Hematopoietic multipotent progenitor cell (in vitro differentiated cells): ENCODE data around the gene DSPP. TPM values are rescaled to one million over a fixed set of nuclear protein-coding genes. Genes with fewer than 3 reads are reported as not detected.
"Not testable (repeated sequence)": the region's sequence is repeated elsewhere in the genome, so short reads cannot be mapped to it uniquely, and the experiment has no call there.

Source experiments
- DNase-seq, 3 donors: peaks; one replicate each; pipeline ENCODE4 v3.0.0-alpha.2; 2011 to 2015; ENCODE audit warnings: low read depth in 2 of 3, low spot score in 2 of 3
- total RNA-seq: library from RNA; depleted of rRNA; stranded (reverse); fragments of >200 nt; gene quantifications from one replicate; pipeline ENCODE4 v1.2.3, GENCODE V29; 2012

The DSPP gene
- total RNA-seq, result under 0.01 TPM

DNA sequence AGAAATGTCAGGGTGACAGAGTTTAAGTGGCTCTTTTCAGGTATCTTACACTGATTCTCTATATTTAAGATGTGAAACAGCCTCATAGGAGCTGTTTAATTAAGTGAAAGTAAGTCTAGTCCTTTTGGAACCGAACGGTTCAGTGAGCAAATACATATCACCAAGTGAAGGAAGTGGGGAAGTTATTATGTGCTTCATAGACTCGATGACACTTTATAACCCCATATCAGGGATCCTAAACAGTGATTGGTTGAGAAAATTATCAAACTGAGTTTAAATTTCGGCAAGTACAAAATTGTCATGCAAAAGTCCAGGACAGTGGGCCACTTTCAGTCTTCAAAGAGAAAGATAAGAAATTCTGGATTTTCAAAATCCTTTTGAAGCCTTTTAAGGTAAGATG lies at the start of gene DSPP:
TSS of gene DSPP (plus strand) at position 301 of the 400 bp plus-strand sequence. CDS start 2,380 bp downstream, outside the sequence.
- no peak for DNase-seq

DNA sequence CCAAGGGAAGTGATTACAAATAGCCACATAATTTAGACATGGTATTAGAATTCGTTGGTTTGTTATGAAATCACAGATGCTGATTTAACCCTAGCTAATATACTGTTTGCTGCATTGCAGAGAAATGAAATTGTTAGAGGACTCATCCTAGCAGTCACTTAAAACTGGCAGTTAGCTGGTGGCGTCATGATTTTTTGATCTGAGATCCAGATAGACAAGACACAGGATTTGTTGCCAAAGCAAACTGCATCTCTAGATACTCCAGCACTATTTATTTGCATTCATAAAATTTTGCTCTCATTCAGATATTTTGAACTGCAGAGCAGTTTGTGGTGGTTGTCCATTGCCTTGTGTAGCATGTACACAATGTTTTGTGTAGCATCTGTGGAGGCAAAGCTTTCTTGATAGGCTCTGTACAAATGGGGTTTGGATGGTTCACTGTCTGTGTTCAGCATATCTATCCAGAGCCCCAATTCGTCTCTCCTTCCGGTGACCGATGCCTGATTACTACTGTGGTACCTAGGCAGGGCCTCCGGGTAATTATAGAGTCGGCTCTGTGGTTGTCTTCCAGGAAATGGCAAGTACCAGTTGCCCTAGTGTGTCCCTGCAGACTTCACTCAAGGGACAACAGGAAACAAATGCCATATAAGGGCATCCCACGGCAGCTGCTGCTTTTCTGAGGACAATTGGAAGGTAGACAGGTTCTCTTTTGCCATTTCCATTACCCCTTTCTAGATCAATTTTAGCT lies 49.1 kb upstream of the DSPP start:
- peak in 2 of 3 donors; percentile 32 to 78 for DNase-seq

DNA sequence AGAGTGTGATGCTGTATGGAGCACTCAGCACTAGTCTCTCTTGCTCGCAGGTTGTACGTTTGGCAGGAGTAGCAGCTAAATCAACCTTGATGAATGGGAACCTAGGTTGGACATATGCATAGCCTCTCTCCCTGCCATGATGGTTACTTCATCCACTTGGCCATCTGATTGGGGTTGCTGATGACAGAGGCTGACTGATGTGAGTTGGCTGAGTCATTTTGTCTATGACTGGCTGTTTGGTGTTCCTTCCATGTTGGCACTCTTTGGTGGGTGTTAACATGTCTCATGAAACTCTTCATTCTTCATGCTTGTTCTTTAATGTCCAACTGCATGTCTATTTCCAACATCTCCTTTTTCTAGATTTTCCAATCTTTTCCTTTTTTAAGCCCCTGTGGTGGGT lies 47.5 kb upstream of the DSPP start:
- no peak for DNase-seq

DNA sequence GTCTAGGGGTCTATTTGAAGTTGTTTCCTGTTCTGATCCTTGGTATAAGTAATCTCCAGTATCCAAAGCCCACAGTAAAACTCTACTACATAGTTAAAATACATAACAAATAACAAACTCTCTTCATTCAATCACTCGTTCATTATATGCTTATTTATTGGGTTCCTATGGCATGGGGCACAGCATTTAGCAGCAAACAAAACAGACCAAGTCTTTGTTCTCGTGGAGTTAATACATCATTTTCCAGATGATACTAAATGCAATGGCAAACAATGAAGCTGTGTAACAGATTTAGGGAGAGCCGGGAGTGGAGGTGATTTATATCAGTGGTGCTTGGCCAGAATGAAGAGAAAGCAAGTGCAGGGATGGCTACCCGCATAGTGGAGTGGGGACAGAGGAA lies 42.6 kb upstream of the DSPP start:
- DNase-seq, result no peak

DNA sequence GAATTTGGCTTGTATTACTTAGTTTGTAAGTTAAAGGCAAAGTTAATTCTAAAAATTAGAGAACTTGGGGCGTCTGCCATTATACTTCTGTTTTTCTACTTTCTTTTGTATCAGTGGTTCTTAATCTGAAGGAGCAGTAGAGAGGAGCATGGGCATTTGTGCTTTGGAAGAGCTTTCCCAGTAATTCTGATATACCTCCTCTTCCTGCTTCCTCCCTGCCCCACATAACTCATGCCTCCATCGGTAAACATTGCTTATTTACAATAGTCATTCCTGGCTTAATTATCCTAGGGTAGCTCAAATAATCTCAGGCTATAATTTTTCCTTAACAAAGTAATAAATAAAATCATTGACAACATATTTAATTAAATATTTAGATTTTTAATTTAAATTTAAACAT lies 42.1 kb upstream of the DSPP start:
- DNase-seq, result no peak

DNA sequence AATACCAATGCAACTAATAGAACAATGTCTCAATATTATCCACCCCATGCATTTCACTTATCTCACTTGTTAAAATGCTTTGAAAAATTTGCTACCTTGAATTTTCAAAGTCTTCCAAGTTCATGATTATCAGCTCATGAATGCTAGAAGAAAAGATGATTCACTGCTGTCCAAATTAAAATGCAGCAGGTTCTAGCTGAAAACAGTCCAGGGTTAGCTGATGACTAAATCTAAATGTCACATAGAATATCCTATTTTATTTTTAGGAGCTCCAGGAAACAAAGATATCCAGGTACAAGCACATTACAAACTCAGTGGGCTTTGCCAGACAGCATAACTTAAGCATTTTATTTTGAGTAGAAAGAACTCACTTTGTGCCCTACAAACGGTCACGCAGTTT lies 41.1 kb upstream of the DSPP start:
- no peak for DNase-seq

DNA sequence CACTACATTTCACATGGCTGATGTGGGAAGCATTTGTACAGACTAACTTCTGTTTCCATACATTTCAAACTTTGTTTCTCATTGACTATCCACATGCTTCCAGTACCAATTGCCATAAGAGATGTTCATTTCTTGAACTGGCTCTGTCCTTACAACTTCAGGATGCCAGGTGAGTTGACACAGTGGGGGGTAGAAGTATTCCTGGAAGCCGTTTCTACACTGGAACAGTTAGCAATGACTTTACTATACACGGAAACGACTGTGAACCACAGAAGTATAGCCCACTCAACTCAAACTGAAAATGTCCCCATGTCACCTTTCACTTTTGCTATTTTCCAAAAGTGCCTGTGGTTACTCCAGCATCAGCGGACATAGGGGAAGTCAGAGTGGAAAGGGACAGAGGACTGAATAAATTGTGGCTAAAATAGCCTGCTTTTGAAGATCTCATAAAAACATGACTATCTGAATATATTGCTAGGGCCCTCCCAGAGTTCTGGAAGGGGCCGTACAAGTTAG lies 38.0 kb upstream of the DSPP start:
- DNase-seq, result peak in 2 of 3 donors; percentile 14 to 37

DNA sequence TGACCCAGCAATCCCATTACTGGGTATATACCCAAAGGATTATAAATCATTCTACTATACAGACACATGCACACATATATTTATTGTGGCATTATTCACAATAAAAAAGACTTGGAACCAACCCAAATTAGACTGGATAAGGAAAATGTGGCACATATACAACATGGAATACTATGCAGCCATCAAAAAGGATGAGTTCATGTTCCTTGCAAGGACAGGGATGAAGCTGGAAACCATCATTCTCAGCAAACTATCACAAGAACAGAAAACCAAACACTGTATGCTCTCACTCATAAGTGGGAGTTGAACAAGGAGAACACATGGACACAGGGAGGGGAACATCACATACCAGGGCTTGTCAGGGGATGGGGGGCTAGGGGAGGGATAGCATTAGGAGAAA lies 34.0 kb upstream of the DSPP start:
- DNase-seq, result not testable (repeated sequence)

DNA sequence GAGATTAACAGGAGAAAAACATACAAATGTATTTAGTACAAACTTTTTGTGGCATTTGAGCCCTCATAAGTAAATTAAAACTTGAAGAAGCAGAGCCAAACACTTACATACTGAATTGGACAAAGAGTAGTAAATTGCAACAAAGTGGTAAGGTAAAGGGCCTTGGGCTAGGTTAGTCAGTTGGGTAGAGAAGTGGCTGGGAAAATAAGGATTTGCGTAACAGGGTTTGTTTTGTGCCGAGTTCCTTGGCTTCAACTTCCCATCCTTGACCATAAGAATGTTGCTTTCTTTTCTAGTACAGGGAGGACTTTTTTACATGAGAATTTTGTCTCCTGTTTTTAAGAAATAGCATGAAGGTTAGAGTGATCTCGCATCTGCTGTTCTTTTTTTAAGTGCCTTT lies 33.3 kb upstream of the DSPP start:
- DNase-seq, result no peak

DNA sequence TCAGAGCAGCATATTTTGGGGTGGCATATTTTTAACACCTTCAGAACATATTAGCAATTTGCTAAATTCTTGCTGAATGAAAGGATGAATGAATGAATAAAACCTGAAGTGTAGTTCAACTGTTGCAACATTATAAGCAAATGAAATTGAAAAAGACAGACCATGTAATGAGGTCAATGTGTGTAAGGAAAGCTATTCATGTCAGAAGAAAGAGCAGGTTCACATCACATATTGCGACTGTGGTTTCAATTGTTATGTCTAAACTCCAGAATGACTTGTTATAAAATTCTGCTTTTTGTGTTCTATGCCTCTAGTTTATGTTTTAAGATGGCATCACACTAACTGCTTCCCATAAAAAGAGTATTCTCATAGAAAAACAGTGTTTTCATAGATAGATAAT lies 32.9 kb upstream of the DSPP start:
- no peak for DNase-seq

DNA sequence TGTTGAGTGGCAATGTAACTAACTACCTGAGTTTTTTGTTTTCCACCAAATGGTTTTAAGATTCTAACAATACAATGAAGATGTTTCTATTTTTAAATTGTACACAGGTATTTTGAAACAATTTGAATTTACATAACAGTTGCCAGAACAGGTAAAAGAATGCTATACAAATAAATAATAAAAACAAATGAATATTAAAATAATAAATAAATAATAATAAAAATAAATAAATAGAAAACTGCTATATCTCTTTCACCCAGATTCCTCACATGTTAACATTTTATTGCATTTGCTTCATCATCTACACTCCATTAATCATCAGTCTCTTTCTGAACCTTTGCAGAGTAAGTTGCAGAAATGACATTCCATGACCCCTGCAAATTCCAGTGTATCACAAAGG lies 32.3 kb upstream of the DSPP start:
- DNase-seq, result no peak

DNA sequence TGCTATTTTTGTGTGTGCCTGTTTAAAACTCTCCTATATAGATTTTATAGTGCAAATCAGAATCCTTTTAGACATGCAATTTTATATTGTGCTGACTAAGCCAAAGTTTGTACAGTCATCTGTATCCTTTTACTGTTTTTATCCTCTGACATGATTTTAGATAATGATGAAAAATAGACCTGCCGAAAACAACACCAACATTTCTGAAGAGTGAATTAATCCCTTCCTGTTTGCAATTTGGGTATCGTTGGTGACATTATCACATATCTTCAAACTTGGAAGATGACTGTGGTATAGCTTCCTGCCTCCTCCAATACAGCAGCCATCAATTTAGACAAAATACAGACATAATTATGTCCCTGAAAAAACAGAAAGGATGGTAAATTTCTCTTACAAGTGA lies 28.9 kb upstream of the DSPP start:
- no peak for DNase-seq

DNA sequence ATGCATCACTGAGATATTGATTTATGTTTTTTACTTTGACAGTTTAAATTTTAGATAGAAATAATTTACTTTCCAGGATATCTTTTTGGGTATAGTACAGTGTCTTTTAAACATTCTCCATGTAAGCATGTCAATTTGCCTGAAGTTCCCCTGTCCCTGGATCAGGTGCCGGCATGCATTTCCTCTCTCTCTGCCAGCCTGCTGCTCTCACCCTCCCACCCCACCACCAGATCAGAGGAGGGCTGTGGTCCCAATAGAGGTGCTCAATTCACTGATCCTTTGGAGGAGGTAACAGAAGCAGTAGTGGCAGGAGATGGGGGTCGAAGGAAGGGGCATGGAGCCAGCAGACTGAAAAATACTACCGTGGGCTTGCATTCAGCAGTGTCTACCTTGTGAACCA lies 28.3 kb upstream of the DSPP start:
- no peak for DNase-seq

DNA sequence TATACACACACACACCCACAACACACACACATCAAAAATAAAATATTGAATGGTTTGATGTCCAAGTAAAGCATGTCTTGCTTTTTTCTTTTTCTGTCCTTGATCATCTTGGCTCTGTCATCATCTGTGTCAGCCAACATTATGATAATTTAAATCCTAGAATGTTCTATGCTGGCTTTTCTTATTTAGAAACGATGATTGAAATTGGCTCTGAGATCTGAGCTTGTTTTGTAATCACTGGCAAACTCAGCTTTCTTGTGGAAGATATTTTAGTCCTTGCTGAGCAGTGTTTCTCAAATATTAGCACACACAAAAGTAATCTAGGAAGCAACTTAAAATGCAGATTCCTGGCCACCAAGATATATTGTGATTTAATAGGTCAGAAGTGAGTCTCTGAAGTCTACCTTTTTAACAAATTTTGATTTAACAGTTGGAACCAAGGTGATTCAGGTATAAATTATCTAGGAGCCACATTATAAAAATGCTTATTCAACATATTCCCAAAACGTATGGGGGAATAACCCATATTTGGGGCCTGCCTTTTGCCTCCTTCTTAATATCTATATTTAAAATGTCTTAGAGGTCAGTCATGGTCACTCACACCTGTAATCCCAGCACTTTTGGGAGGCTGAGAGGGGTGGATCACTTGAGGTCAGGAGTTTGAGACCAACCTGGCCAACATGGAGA lies 24.0 kb upstream of the DSPP start:
- DNase-seq, result no peak

DNA sequence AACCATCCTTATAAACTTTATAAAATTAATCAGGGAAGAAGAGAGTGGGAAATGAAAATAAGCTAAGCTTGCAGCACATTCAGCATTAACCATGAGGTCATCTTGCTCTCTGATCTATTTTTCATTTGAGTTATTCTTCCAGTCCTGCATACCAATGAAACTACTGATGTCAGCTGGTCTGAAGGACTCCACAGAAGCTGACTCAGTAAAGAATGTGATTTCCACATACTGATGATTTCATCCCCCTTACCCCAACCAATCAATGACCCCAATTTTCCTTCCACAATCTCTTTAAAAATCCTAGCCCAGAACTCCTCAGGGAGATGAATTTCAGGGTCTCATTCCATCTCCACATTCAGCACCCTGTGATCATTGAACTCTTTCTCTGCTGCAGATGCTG lies 18.8 kb upstream of the DSPP start:
- DNase-seq, result no peak

DNA sequence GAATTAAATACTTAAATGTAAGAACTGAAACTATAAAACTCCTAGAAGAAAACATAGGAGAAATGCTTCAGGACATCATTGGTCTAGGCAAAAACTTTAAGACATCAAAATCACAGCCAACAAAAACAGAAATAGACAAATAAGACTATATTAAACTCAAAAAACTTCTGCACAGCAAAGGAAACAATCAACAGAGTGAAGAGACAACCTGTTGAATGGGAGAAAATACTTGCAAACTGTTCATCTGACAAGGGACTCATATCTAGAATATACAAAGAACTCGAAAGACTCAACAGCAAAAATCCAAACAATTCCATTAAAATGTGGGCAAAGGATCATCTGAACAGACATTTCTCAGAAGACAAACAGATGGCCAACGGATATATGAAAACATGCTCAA lies 16.2 kb upstream of the DSPP start:
- DNase-seq, result no peak

DNA sequence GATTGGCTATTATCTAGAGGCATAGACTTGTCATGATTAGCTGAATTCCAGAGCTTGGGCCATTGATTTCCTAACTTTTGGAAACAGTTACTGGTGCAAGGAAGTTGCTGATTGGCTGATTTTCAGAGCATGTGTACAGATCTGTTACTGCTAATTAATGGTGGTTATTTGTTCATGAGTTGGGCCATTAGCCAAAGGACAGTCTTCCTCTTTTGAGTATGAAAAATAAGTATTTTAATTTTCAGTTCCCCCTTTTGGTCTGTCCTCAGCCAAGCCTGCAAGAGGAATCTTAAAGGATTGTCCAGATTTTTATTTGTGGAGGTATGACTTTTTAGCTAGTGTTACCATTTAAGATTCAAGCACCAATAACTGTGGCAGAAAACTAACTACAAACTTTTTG lies 7.0 kb upstream of the DSPP start:
- DNase-seq, result no peak

DNA sequence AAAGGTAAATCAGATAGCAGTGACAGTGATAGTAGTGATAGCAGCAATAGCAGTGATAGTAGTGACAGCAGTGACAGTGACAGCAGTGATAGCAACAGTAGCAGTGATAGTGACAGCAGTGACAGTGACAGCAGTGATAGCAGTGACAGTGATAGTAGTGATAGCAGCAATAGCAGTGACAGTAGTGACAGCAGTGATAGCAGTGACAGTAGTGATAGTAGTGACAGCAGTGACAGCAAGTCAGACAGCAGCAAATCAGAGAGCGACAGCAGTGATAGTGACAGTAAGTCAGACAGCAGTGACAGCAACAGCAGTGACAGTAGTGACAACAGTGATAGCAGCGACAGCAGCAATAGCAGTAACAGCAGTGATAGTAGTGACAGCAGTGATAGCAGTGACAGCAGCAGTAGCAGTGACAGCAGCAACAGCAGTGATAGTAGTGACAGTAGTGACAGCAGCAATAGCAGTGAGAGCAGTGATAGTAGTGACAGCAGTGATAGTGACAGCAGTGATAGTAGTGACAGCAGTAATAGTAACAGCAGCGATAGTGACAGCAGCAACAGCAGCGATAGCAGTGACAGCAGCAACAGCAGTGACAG lies 6.1 kb downstream of the DSPP start:
- DNase-seq, result no peak

DNA sequence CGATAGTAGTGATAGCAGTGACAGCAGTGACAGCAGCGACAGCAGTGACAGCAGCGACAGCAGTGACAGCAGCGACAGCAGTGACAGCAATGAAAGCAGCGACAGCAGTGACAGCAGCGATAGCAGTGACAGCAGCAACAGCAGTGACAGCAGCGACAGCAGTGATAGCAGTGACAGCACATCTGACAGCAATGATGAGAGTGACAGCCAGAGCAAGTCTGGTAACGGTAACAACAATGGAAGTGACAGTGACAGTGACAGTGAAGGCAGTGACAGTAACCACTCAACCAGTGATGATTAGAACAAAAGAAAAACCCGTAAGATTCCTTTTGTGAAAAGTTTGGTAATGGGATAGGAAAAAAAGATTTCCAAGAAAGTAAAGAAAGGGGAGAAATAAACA lies 7.9 kb downstream of the DSPP start:
- DNase-seq, result no peak

DNA sequence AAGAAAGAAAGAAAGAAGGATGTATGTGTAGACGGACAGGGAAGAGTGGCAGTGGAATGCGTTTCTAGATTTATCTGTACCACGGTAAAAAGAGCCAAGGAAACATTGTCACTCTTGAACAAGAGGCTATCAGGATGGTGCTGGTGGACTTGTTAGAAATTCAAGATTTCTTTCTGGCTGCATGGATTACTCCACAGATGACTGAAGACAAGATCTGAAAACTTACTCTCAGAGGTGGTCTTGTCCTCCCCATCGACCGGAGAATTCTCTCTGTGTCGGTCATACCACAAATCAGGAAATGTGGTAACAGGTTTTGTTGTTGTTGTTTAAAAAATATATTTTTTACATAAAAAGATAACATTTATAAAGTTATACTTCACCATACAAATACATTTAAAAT lies 11.8 kb downstream of the DSPP start:
- no peak for DNase-seq

DNA sequence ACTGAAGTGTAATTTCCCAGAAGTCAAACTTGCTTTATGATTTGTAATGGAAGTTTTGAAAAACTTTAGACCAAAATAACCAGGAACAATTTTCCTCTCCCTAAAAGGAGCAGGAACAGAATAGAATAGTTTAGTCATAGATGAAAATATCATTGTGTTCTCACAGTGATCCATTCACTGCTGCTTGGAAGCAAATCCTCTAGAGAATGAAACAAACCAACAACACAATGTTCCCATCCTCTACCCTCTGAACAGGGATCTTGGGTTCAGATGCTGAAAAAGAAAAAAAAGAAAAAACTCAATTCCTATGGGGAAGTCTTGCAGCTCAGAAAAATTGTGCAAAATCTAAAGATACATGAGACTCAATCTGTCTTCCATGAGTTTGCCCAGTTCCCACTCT lies 12.2 kb downstream of the DSPP start:
- no peak for DNase-seq

DNA sequence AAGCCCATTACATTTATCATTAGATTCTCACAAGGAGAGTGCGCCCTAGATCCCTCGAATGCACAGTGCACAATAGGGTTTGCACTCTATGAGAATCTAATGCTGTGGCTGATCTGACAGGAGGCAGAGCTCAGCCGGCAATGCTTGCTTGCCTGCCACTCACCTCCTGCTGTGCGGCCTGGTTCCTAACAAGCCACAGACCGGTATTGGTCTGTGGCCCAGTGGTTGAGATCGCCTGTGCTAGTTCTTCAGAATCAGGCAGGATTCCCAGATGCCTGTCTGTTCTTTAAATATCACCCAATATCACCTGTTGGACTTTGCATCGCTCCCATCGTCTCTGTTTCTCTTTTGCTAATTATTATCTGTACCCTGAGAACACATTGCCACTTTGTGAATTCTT lies 14.0 kb downstream of the DSPP start:
- DNase-seq, result no peak
